ENCODE measurements around the gene MCAM. TPM values are rescaled to one million over a fixed set of nuclear protein-coding genes. Genes with fewer than 3 reads are reported as not detected.

Gene MCAM
- total and polyA plus RNA-seq, 3 donors from 2014 or later, result 39.1 to 45.1 (median 43.1) TPM

DNA sequence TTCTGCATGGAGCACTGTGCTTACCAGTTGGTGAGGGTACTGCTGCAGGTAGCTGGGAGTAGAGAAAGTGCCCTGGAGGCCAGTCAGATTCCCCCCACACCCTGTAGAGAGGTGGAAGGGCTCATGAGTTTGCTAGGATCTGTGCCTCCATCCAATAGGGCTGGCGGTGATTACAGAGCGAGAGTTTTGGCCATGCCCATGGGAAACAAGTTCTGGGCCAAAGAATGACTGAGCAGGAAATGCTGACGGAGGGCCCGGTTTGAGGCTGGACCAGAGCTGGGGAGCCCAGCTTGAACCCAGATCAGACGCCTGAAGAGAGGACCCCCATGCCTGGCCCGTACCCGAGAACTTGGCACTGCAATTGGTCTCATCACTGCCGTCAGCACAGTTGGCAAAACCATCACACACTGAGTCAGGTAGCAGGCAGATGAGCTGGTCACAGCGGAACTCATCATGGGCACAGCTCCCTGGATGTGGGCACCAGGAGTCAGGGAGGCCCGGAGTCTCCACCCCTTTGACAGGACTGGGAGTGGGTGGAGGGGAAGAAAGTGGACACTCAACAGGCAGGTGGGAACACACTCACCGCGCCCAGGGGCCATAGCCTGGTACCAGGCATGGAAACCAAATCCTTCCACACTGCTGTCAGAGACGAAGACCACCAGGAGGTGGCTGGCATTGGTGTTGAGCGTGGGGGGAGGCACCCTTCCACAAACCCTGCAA is 27.5 kb upstream of the MCAM start:
- no peak for TF ChIP-seq POLR2A (IDR thresholded peaks at IDR 0.05)
- TF ChIP-seq, protein P1, sequence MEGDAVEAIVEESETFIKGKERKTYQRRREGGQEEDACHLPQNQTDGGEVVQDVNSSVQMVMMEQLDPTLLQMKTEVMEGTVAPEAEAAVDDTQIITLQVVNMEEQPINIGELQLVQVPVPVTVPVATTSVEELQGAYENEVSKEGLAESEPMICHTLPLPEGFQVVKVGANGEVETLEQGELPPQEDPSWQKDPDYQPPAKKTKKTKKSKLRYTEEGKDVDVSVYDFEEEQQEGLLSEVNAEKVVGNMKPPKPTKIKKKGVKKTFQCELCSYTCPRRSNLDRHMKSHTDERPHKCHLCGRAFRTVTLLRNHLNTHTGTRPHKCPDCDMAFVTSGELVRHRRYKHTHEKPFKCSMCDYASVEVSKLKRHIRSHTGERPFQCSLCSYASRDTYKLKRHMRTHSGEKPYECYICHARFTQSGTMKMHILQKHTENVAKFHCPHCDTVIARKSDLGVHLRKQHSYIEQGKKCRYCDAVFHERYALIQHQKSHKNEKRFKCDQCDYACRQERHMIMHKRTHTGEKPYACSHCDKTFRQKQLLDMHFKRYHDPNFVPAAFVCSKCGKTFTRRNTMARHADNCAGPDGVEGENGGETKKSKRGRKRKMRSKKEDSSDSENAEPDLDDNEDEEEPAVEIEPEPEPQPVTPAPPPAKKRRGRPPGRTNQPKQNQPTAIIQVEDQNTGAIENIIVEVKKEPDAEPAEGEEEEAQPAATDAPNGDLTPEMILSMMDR (IDR thresholded peaks at IDR 0.05), result no peak
- Histone ChIP-seq H3K36me3 (ENCODE audit: low read depth, missing control alignments) (no peaks in the 10 kb centered on the region), H3K4me1 (peaks cover 14% of the 10 kb centered on the region), H3K4me3 (no peak overlapping the region), H3K9me3 (no peaks in the 10 kb centered on the region), H3K27ac (no peak overlapping the region), H3K27me3 (no peaks in the 10 kb centered on the region)
- DNase-seq, result no peak
- WGBS, 2 donors, result 64 to 91% methylated on average over 3 to 14 of the region's 14 CpGs
- intact Hi-C loops (cut with DNase I; ENCODE audit: low total_unique reads), result no loop called here

DNA sequence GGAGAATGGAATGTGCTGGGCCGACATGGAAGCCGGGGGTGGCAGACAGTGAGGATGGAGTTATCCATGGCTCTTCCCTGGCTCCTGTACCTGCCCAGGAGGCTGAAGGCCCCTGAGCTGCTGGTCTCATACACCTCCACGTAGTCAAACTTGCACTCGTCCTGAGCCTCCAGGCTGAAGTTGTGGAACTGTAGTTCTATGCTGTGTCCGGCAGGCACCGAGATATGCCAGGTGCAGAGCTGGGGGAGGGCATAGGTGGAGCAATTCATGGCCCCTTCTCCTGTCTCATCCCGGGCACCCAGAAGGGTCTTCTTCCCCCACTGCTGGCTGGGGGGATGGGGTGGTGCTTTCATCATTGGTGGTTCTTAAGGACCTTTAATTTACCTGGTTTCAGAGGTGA is 26.8 kb upstream of the MCAM start:
- no peaks in the 10 kb centered on the region for H3K36me3 ChIP-seq (ENCODE audit: low read depth, missing control alignments)
- H3K27me3 ChIP-seq, result no peaks in the 10 kb centered on the region
- no peak overlapping the region for H3K27ac ChIP-seq
- H3K4me3 ChIP-seq, result no peak overlapping the region
- no peaks in the 10 kb centered on the region for H3K9me3 ChIP-seq
- intact Hi-C loops (cut with DNase I; ENCODE audit: low total_unique reads), result no loop called here
- H3K4me1 ChIP-seq, result peaks cover 20% of the 10 kb centered on the region
- no peak for DNase-seq
- 92 to 96% methylated on average over 5 to 7 of the region's 7 CpGs for WGBS, 2 donors
- no peak for TF ChIP-seq POLR2A (IDR thresholded peaks at IDR 0.05)
- TF ChIP-seq, protein P1 (IDR thresholded peaks at IDR 0.05), result no peak

DNA sequence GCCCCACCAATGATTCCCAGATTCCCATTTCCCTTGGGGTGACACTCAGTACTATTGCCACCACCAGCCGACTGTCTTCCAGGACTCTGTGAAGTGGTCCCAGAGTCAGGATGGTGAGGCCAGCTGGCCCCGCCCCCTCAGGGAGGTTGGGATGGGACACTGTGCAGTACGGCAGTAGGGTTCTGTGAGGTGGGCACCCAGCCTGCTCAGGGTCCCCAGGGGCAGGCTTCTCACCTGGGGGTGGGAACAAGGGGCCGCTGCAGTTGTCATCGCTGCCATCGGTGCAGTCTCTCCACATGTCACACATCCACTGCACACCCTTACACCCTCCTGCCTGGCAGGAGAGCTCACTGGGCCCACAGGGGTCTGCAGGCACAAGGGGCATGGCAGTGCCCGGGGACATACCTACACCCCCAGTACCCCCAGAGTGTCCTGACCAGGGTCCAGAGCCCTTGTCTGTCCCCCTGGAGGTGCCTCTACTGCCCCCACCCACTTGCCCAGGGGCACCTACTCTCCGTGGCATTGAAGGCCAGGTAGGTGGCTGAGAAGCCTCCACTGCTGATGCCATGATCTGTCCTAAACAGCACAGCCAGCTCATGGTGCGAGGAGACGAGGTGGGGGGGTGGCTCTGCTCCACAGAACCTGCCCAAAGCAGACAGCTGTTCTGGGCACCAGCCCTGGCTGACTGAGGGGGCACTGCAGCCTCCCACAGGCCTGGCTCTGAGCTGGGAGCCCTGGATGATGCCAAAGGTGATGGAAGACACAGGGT is 25.6 kb upstream of the MCAM start:
- 85% methylated on average over 6 to 10 of the region's 10 CpGs for WGBS, 2 donors
- no peak overlapping the region for H3K4me3 ChIP-seq
- TF ChIP-seq, protein P1 (IDR thresholded peaks at IDR 0.05), result no peak
- no peak for TF ChIP-seq POLR2A (IDR thresholded peaks at IDR 0.05)
- H3K9me3 ChIP-seq, result no peaks in the 10 kb centered on the region
- H3K36me3 ChIP-seq (ENCODE audit: low read depth, missing control alignments), result no peaks in the 10 kb centered on the region
- H3K4me1 ChIP-seq, result peaks cover 25% of the 10 kb centered on the region
- no peak overlapping the region for H3K27ac ChIP-seq
- intact Hi-C loops (cut with DNase I; ENCODE audit: low total_unique reads), result no loop called here
- no peaks in the 10 kb centered on the region for H3K27me3 ChIP-seq
- DNase-seq, result no peak

DNA sequence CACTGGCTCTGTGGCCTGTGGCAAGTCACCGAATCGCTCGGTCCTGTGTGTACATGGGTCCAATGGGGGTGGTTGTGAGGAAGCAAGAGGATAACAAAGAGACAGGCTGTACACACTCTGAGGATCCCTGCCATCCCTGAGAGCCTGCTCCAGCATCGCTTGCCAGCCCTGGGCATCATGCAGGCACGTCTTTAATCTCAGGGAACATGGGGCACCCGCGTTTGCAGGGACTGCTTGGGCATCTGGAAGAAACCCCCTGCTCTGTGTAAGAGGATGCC is 25.0 kb upstream of the MCAM start:
- Histone ChIP-seq H3K36me3 (ENCODE audit: low read depth, missing control alignments) (no peaks in the 10 kb centered on the region), H3K4me3 (no peak overlapping the region), H3K4me1 (peaks cover 25% of the 10 kb centered on the region), H3K27me3 (no peaks in the 10 kb centered on the region), H3K9me3 (no peaks in the 10 kb centered on the region), H3K27ac (no peak overlapping the region)
- 72 to 80% methylated on average over 1 to 7 of the region's 7 CpGs for WGBS, 2 donors
- TF ChIP-seq POLR2A (IDR thresholded peaks at IDR 0.05), result no peak
- TF ChIP-seq, protein P1 (IDR thresholded peaks at IDR 0.05), result no peak
- no peak for DNase-seq
- intact Hi-C loops (cut with DNase I; ENCODE audit: low total_unique reads), result no loop called here
